Stimulated activated CD8-positive, alpha-beta memory T cell treated with anti-CD3 and anti-CD28 coated beads, Interleukin-12 subunit alpha, Interleukin-12 subunit beta, amount 100 ng/mL, for 1 hour (primary cell): ENCODE measurements around the gene DNHD1.

ENCODE experiments used
- DNase-seq: peaks from one replicate; pipeline ENCODE4 v3.0.0-alpha.2; 2020; ENCODE audit warnings: low read depth

The DNHD1 gene

DNA sequence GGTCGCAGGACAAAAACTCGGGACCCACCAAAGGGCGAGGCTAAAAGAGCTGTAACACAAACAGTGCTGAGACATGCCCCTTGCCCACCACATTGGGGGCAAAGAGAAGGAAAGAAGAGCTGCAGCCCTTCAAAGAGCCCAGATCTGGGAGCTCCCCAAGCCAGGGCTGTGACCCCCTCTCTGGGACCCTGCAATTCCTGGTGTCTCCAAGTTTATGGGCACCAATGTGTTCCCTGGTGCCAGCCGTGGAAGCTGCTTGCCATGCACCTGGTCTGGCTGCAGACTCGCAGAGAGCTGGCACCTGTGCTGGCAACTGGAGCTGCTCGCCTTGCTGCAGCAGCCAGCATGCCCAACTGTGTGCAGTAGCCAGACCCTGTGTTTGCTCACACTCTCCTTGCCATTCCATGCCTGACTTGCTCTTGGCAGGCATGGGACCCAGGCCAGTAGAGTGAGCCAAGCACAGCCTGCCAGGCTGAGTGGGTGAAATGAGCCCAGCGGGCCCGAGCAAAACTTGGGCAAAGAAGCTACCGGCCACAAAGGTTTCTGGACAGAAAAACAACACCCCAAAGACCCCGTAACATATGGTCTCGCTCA lies 90.4 kb downstream of the DNHD1 start:
- DNase-seq, result no peak

DNA sequence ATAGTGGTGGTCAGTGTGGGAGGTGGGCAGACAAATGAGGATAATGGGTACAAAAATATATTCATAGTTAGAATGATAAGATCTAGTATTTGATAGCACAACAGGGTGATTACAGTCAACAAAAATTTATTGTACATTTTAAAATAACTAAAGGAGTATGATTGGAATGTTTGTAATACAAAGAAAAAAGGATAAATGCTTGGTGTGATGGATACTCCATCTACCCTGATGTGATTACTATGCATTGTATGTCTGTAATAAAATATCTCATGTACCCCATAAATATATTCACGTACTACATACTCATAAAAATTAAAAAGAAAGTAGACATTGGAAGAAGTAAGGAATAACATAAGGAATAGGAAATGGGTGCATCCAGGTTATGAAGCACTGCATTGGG lies 90.9 kb downstream of the DNHD1 start:
- DNase-seq, result no peak

DNA sequence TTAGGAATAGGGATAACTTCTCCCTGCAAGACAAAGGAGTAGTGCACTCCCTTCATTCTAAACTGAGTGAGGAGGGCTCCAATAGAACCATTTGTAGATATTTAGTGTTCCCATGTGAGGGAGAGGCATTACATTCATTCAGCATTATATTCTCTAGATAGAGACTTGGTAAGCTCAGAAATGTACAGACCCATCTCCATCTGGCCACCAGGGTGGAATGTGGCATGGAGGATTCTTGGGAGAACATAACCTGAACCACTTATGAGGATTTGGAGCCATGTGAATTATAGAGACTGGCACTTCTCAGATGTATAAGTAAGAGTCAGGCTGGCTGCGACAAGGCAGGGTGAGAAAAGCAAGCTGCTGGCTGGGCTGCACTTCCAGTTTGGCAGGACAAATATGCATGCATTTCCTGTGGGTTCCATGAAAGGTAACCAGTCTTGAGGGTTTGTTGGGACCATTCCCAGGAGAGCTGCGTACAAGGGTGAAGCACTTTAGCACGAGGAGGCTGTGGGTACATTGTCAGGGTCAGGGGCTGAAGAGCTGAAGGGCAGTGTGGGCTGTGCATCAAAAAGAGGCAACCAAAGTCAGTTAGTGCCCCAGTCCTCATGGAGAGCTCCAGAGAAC lies 97.2 kb downstream of the DNHD1 start:
- DNase-seq, result no peak

DNA sequence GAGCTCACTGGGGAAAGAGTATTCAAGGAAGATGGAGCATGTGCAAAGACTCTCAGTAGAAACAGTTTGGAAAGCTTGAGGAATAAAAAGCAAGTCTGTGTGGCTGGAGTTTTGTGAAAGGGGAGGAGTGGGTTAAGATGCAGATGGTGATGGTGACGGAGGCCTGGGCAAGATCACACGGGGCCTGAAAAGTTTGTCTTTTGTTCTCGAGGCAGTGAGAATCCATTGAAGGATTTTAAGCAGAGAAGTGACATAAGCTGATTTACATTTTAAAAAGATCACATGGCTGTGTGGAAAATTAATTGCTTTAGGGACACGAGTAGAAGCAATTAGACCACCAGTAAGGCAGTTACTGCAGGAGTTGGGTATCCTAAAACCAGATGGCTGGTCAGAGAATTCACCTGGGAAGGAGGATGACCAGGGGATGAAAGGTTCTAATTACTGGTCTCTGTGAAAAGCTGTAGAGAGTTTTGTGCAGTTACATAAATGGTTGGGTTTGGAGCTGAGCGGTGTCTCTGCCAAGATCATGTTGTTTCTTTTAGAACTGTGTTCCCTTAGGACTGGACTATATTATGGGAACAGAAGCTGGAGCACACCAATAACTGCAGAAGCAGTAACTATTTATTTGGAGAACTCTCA lies 99.3 kb downstream of the DNHD1 start:
- no peak for DNase-seq

DNA sequence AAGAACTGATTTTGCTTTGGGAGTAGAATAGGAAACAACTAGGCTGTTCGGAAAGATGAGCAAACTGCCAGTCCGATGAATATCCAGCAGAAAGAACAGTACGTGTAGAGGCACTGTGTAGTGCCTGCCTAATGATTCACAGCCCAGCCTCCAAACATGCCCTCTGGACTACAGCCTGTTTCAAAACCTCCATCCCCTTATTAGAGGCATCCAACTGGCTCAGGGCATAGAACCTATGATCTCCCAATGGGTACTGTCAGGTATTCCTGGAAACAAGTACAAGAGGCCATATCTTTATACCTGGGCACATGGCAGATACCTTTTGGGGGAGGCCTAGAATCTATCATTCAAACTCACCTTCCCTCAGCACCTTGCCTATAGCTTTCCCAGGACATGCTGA lies 101.5 kb downstream of the DNHD1 start:
- no peak for DNase-seq

DNA sequence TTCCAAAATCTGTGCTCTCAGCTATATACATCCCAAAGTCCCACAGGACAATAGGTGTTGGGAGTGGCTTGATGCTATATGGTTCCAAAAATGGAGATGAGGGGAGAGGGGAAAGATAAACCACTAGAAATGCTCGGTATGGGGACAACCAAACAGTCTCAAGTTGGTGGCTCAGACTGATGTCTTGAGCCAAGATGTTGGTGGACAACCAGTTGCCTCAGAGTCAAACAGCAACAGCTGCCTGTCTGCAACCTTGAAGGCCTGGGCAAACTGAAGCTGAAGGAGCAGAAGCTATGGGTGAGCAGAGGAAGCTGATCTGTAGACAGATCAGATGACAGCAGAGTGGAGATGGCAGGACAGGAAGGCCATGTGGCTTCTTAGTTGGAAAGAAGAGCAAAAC lies 102.4 kb downstream of the DNHD1 start:
- no peak for DNase-seq

DNA sequence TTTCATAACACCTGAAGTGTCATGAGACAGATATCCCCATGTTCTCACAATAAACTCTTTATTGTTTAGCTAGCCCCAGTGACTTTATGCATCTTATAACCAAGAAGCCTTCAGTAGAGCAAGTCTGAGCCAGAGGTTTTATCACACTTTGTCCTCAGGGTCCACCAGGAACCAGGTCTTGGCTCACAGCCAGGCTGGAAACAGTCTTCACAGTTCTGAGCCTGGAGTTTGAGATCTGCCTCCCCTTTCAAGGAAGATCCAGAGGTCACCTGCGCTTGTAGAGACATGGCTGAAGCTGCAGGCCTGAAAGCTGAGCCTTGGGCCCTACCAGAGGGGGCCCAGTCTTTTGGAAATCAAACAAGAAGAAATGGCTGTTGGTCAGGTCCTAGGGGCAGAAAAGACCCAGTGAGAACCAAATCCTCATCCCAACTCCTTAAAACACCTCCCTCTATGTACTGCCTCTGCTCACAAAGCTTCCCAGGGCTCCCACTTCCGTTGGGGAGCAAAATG lies 102.9 kb downstream of the DNHD1 start:
- no peak for DNase-seq

DNA sequence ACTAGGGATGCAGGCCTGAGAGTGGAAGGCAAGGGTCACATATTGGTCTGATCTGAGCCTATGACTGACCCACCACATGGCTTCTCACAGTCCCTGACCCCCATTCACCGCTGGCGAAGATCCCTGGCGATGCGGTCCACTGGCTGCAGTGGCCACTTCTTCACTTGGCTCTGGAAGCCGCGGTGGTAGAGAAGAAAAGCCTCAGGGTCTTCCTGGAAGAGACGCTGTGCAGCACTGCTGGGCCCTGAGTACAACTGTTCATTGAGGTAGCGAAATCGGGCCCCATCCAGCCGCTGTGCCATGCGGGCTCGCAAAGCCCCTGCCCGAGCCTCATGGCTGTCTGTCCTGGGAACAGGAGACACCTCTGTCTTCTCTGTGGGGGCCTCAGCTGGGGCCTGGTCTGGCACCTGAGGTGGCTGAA lies 104.0 kb downstream of the DNHD1 start:
- DNase-seq, result no peak

DNA sequence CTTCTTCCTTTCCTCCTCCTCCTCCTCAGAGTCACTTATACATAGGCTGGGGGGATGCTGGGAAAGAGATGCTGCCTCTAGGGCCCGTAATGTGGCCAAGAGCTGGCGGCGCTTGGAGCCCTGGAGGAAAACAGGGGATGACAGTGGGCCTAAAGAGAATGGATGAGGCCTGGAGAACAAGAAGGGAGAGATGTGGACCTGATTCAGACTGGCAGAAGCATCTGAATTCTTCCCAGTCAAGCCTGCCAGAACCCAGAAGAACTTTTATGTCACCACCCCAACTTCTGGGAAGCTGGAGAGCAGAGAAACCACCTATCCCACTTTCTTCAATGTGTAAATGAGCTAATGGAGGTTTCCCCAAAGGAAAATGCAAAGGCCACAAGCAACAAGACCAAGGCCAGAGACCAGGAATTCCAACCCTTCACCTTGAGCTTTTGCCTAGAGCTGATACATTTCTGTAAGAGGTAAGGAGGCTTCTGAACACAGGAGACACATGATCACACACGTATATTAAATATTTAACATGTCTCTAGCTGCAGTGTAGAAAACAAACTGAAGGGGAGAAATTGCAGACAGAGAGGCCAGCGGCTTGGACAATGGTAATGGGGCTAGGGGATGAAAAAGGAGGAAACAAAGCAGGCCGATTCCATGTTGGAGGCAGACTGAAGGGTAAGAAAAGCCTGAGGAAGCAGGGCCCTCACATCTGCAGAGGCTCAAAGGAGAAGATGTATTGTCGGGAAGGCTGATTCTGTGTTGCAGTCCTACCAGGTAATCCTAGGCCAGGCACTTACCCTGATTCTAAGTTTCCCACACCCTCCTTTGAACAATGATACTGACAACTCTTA lies 105.2 kb downstream of the DNHD1 start:
- no peak for DNase-seq

DNA sequence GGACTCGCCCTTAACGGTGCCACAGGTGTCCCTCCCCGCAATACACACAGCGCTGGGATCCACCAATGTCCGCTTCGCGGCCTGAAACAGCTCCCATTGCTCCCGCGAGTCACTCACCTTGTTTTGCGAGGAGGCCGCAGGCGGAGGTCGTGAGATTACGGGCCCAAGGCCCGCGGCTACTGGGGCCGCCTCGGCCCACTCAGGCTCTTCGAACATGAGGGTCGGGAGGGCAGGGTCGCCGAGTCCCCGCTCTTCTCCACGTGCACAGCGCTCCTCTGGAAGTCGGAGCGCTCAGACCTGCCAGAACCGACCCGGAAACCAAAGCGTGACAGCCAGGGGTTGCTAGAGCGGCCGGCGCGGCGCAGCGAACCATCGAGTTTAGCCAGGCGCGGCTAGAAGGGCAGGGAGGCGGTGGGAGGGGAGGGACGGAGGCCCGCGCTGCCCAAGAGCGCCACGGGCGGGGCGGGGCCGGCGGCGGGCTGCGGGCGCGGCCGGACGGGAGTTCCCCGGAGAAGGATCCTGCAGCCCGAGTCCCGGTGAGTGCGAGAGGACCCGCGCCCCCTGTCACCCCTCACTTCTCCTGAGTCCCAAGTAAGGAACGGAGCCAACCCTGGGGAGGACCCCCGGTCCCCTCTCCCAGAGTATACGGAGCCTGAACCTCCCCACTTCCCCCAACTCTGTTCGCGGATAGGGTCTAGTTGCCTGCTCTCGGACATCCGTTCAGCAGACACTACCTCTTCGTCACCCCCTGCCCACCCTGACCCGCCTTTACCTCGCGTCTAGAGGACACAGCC lies 106.4 kb downstream of the DNHD1 start, which contains the start of the genes ILK and RRP8:
Gene ILK, plus strand, starts transcription at position 488 of the 794 bp plus-strand sequence. CDS start 498 bp downstream, outside the sequence.
Gene RRP8, minus strand, starts transcription at position 330 of the 794 bp plus-strand sequence. Its CDS starts 114 bp downstream, at position 216.
- DNase-seq, result peak; percentile 79

DNA sequence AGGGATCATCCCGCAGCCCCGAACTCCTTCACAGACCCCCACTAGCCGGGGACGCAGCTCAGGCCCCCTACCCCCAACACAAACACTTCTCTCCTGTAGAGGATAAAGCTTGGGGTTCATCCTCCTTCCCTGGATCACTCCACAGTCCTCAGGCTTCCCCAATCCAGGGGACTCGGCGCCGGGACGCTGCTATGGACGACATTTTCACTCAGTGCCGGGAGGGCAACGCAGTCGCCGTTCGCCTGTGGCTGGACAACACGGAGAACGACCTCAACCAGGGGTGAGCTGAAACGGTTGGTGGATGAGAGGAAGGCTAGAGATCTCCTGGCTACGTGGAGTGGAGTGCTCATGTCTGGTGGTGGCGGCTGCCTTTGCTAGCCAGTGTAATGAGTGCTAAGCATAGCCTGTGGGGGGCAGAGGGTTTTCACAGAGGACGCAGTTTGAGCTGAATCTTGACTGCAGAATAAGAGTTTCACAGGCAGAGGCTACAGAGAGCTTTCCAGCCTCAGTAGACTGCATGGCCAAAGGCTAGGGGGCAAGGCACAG lies 107.1 kb downstream of the DNHD1 start:
- no peak for DNase-seq

DNA sequence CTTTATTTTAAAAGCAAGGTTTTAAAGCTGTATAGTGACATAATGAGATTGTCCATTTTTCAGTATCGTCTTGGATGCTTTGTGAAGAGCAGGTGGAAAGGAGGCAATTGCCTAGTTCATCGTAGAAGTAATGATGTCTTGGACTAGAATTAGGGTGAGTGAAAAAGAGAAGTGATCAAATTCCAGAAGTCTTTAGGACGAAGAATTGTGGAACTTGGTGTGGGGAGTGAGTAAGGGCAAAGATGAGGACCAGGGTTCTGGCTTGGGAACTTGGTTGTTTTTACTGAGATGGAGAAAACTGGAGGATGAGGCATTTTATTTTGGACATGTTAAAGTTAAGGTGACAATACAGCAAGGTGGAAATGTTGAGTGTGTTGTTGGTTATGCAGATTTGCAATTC lies 107.7 kb downstream of the DNHD1 start:
- no peak for DNase-seq

DNA sequence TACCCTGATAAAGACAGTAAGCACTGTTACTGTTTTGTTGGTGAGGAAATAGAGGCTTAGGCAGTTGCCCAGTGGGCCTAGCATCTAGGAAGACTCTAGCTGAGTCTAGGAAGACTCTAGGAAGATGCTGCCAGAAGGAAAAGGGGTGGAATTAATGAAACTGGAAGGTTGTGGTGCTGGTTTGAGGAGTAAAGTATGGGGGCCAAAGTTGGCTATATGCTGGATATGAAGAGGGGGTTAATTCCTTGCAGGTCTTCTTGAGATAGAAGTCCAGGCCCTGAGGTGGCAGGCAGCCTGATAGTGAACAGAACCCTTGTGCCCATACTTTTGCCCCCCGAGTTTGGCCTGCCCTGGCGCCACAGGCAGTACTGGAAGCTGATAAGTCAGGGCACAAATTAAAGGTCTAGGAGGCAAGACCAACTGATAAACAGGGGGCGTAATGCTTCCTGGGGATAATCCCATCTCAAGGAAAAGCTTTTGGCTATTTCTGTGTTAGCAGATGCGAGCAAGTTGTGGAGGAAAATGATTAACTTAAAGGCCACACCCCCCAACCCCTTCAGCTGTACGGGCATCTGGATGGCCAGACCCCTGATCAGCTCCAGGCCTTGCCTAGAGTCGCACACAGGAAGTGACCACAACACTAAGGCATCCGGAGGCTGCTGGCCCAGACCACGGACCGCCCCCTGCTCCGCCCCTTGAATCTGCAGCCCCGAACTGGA lies 109.5 kb downstream of the DNHD1 start:
- DNase-seq, result no peak

DNA sequence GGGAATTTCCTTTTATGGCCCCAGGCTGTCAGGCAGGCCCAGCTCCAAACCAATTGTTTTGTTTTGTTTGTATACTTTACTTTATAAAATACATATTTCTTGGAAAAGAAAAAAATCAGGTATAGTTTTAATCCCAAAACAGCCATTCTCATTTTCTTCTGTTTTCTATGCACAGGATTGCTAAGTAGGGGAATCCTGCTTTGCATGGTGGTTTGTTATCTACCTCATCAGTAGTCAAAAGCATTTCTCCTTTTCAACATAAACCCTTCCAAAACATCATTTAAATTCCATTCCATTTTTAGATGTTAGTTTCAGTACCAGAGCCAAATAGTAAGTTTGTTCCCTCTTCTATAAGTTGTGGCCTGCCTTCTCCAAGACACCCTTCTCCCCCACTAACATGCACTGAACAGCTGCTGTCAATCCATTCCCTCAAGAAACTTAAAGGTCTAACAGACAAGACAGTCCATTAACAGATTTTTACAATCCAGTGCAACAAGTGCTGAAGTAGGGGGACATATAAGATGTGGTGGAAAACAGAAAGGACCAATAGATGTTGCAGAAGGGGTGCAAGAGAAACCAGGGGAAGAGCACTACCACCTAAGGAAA lies 110.2 kb downstream of the DNHD1 start:
- DNase-seq, result no peak

DNA sequence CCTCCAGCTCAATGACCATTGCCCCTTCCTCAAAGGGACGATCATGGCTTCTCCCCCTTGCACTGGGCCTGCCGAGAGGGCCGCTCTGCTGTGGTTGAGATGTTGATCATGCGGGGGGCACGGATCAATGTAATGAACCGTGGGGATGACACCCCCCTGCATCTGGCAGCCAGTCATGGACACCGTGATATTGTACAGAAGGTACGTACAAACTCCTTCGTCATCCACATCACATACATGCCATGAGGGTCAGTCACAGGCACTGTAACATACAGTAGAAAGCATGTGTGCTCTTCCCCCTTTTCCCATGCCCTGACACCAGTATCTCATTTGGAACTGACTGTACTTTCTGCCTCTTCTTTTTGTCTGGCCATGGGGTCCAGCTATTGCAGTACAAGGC lies 110.9 kb downstream of the DNHD1 start:
- DNase-seq, result no peak

DNA sequence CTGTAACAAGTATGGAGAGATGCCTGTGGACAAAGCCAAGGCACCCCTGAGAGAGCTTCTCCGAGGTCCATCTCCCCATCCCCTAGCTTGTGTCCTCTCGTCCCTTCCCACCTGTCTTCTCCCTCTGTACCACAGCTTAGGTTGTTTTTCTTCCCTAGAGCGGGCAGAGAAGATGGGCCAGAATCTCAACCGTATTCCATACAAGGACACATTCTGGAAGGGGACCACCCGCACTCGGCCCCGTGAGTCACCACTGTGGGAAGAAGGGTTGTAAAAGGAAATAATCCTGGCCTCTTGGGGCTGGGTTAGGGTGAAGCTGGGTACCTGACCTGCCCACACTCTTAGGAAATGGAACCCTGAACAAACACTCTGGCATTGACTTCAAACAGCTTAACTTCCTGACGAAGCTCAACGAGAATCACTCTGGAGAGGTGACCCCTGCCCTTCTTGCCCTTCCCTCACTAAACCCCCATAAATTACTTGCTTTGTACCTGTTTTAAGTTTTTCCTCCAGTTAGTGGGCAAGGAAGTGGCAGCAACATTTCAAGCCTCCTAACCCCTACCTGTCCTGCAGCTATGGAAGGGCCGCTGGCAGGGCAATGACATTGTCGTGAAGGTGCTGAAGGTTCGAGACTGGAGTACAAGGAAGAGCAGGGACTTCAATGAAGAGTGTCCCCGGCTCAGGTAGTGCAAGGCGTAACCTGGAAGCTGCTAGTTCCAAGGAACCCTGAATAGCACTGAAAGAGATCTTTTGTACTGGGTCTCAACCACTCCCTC lies 111.8 kb downstream of the DNHD1 start:
- no peak for DNase-seq

DNA sequence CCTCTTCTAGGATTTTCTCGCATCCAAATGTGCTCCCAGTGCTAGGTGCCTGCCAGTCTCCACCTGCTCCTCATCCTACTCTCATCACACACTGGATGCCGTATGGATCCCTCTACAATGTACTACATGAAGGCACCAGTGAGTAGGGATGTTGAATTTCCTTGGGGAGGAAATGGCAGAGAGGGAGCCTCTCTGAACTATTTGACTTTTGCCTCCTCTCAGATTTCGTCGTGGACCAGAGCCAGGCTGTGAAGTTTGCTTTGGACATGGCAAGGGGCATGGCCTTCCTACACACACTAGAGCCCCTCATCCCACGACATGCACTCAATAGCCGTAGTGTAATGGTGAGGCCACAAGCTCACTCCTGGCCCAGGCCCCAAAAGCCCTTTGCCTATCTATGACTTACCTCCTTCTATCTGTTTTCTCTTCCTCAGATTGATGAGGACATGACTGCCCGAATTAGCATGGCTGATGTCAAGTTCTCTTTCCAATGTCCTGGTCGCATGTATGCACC lies 112.5 kb downstream of the DNHD1 start:
- no peak for DNase-seq

DNA sequence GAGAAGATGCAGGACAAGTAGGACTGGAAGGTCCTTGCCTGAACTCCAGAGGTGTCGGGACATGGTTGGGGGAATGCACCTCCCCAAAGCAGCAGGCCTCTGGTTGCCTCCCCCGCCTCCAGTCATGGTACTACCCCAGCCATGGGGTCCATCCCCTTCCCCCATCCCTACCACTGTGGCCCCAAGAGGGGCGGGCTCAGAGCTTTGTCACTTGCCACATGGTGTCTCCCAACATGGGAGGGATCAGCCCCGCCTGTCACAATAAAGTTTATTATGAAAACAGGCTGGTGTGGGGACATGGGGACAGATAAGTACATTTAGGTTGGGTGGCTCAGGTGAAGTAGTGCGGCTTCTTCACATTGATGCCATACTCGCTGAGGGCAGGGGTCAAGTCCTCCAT lies 113.5 kb downstream of the DNHD1 start:
- no peak for DNase-seq
